ENCODE results near the gene ALG14.

Gene ALG14

GRCh38 chr1:94969137-94969536 lies 103.6 kb downstream of the ALG14 start:
- DNase-seq: no peak
- intact Hi-C loops (cut with DNase I): loop anchor here (10.0 kb wide), 1 partner anchor 46 kb away; no protein-coding TSS in a partner anchor

GRCh38 chr1:94966033-94966432 lies 106.7 kb downstream of the ALG14 start:
- no peak for DNase-seq
- intact Hi-C loops (cut with DNase I): loop anchor here (10.0 kb wide), 1 partner anchor 49 kb away; no protein-coding TSS in a partner anchor

GRCh38 chr1:94963864-94964263 lies 108.9 kb downstream of the ALG14 start:
- intact Hi-C loops (cut with DNase I): loop anchor here (10.0 kb wide), 1 partner anchor 51 kb away; no protein-coding TSS in a partner anchor

GRCh38 chr1:94962409-94963265 lies 110.1 kb downstream of the ALG14 start:
- intact Hi-C loops (cut with DNase I): loop anchor here (10.0 kb wide), 1 partner anchor 52 kb away; no protein-coding TSS in a partner anchor
- peak in 1 of 10 donors; percentile 56 for DNase-seq

More at GRCh38 chr1:94963864-94964263, 108.9 kb downstream of the ALG14 start:
- DNase-seq: no peak

- intact Hi-C loops (cut with DNase I): loop anchor here (10.0 kb wide), 1 partner anchor 53 kb away; no protein-coding TSS in a partner anchor
These were observed 110.8 kb downstream of the ALG14 start for GRCh38 chr1:94961988-94962387.

GRCh38 chr1:94961582-94961981 lies 111.2 kb downstream of the ALG14 start:
- no peak for DNase-seq
- intact Hi-C loops (cut with DNase I): loop anchor here (10.0 kb wide), 1 partner anchor 53 kb away; no protein-coding TSS in a partner anchor

More at GRCh38 chr1:94961988-94962387, 110.8 kb downstream of the ALG14 start:
- DNase-seq: no peak

- DNase-seq: no peak
- intact Hi-C loops (cut with DNase I): no loop called here
These were observed 114.7 kb downstream of the ALG14 start for GRCh38 chr1:94958081-94958480.

GRCh38 chr1:94955767-94956632 lies 116.8 kb downstream of the ALG14 start:
- DNase-seq: no peak
- intact Hi-C loops (cut with DNase I): no loop called here

GRCh38 chr1:94954263-94955220 lies 118.2 kb downstream of the ALG14 start:
- intact Hi-C loops (cut with DNase I): no loop called here
- no peak for DNase-seq

- intact Hi-C loops (cut with DNase I): no loop called here
- no peak for DNase-seq
These were observed 119.0 kb downstream of the ALG14 start for GRCh38 chr1:94953746-94954145.

- DNase-seq: no peak
- intact Hi-C loops (cut with DNase I): no loop called here
These were observed 119.6 kb downstream of the ALG14 start for GRCh38 chr1:94953107-94953506.

- intact Hi-C loops (cut with DNase I): no loop called here
- no peak for DNase-seq
These were observed 120.2 kb downstream of the ALG14 start for GRCh38 chr1:94952539-94952938.

GRCh38 chr1:94951509-94952208 lies 121.1 kb downstream of the ALG14 start:
- DNase-seq: no peak
- intact Hi-C loops (cut with DNase I): no loop called here

- DNase-seq: no peak
- intact Hi-C loops (cut with DNase I): no loop called here
These were observed 121.7 kb downstream of the ALG14 start for GRCh38 chr1:94951046-94951445.

GRCh38 chr1:94949681-94950661 lies 122.8 kb downstream of the ALG14 start:
- intact Hi-C loops (cut with DNase I): no loop called here
- DNase-seq: no peak

- DNase-seq: no peak
These were observed 125.3 kb downstream of the ALG14 start for GRCh38 chr1:94947437-94947836.

GRCh38 chr1:94946886-94947285 lies 125.9 kb downstream of the ALG14 start:
- intact Hi-C loops (cut with DNase I): no loop called here

More at GRCh38 chr1:94947437-94947836, 125.3 kb downstream of the ALG14 start:
- intact Hi-C loops (cut with DNase I): no loop called here

More at GRCh38 chr1:94946886-94947285, 125.9 kb downstream of the ALG14 start:
- DNase-seq: no peak
